Upper lobe of left lung (tissue), 6 donors: ENCODE results near the gene SORCS1. TPM values are rescaled to one million over a fixed set of nuclear protein-coding genes. Genes with fewer than 3 reads are reported as not detected.

Experiments used
- ATAC-seq, 2 donors: fragments of 200-7000 bp; cut with Tn5 transposase; one replicate each; pipeline ENCODE4 v1.9.1; 2022; ENCODE audit warnings: mild to moderate bottlenecking in 2 of 2, moderate library complexity in 2 of 2; ENCODE audit not compliant: low FRiP score in 2 of 2
- DNase-seq, 2 donors: peaks; one replicate each; pipeline ENCODE4 v3.0.0-alpha.2; 2019 to 2020
- H3K27ac ChIP-seq, 4 donors: fragments of 200-600 bp; sonication (generic); one replicate each; pipeline ENCODE4 v1.5.1; 2016 to 2019
- H3K27me3 ChIP-seq, 4 donors: fragments of 200-600 bp; sonication (generic); one replicate each; pipeline ENCODE4 v1.5.1; 2017 to 2019
- H3K36me3 ChIP-seq, 4 donors: fragments of 200-600 bp; sonication (generic); one replicate each; pipeline ENCODE4 v1.5.1; 2016 to 2019
- H3K4me1 ChIP-seq, 4 donors: fragments of 200-600 bp; sonication (generic); one replicate each; pipeline ENCODE4 v1.5.1; 2018 to 2019
- H3K4me3 ChIP-seq, 4 donors: fragments of 200-600 bp; sonication (generic); one replicate each; pipeline ENCODE4 v1.5.1; 2017 to 2019; ENCODE audit warnings: mild to moderate bottlenecking in 2 of 4, moderate library complexity in 1 of 4
- H3K9me3 ChIP-seq, 4 donors: fragments of 200-600 bp; sonication (generic); one replicate each; pipeline ENCODE4 v1.5.1; 2018 to 2019
- EP300 ChIP-seq, 4 donors: sonication (generic); formaldehyde crosslinking; IDR thresholded peaks; one replicate each; pipeline ENCODE4 v1.5.1; 2017; ENCODE audit warnings: antibody characterized with exemption in 4 of 4, control low read depth in 2 of 4
- POLR2A ChIP-seq, 4 donors: fragments of 450-650 bp; IDR thresholded peaks; one replicate each; pipeline ENCODE4 v1.5.1; 2016 to 2017; ENCODE audit warnings: antibody characterized with exemption in 4 of 4, mild to moderate bottlenecking in 2 of 4
- POLR2AphosphoS5 ChIP-seq, 2 donors: sonication (generic); formaldehyde crosslinking; IDR thresholded peaks; one replicate each; pipeline ENCODE4 v1.5.1; 2017; ENCODE audit warnings: antibody characterized with exemption in 2 of 2
- WGBS, 2 donors: methylation state at CpG; one replicate each; pipeline ENCODE4 v1.1.5; 2017 to 2018; 5-methylcytosine and 5-hydroxymethylcytosine counted together
- total RNA-seq, 6 donors: library from RNA; depleted of rRNA in 4 of 6; stranded (reverse); fragments of >200 nt in 4 of 6; gene quantifications; one replicate each; pipeline versions ENCODE4 v1.1.0 to v1.2.1, GENCODE V29; 2016 to 2021
- TF ChIP-seq, protein P1 (sequence below), 6 experiments: fragments of 450-650 bp in 4 of 6; fragments of 200-600 bp in 2 of 6; sonication (generic) in 2 of 6; IDR thresholded peaks; one replicate each; pipeline ENCODE4 v1.5.1; 2016 to 2019; ENCODE audit warnings: antibody characterized with exemption in 6 of 6
- donor health status: DM: no; HTN: no; CAD: no; lungs with moderate emphysema.
- donor health status: DM: no; HTN: yes; CAD: no; lungs with severe emphysema.

SORCS1 gene
- total RNA-seq, 6 donors from 2014 or later: 0.10 to 0.77 (median 0.10) TPM; not detected in 3

DNA sequence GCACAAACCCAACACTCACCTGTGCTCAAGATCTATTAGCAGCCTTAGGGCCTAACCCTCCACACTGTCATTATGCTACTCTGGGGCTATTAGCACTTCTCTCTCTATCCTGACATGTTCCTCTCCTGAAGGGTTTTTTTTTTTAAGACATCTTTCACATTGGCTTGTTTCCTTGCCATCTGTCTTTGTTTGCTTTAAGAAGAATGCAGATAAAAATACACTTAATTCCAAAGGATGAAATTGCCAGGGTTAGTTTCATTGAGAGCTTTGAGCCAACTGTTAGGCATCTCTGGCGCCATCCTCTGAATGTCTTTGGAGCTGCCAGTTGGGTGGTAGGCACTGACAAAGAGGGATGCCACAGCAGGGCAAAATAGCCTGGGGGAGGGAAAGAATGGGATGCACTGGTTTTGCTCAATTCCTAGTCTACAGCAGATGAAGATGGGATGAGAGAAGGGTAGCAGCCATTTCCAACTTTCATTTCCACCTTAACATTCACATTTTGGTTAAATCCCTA lies 399.2 kb downstream of the SORCS1 start:
- no peak for DNase-seq
- ATAC-seq: no peak
- no peaks in the 10 kb centered on the region for H3K9me3 ChIP-seq
- H3K27ac ChIP-seq: no peak overlapping the region
- H3K4me3 ChIP-seq: no peak overlapping the region
- H3K4me1 ChIP-seq: no peaks in the 10 kb centered on the region
- 88 to 93% methylated on average over 1 of the region's 1 CpG for WGBS, 2 donors
- TF ChIP-seq POLR2A (IDR thresholded peaks at IDR 0.05): no peak
- TF ChIP-seq, protein P1, sequence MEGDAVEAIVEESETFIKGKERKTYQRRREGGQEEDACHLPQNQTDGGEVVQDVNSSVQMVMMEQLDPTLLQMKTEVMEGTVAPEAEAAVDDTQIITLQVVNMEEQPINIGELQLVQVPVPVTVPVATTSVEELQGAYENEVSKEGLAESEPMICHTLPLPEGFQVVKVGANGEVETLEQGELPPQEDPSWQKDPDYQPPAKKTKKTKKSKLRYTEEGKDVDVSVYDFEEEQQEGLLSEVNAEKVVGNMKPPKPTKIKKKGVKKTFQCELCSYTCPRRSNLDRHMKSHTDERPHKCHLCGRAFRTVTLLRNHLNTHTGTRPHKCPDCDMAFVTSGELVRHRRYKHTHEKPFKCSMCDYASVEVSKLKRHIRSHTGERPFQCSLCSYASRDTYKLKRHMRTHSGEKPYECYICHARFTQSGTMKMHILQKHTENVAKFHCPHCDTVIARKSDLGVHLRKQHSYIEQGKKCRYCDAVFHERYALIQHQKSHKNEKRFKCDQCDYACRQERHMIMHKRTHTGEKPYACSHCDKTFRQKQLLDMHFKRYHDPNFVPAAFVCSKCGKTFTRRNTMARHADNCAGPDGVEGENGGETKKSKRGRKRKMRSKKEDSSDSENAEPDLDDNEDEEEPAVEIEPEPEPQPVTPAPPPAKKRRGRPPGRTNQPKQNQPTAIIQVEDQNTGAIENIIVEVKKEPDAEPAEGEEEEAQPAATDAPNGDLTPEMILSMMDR (IDR thresholded peaks at IDR 0.05): no peak
- H3K36me3 ChIP-seq: no peaks in the 10 kb centered on the region
- H3K27me3 ChIP-seq: no peaks in the 10 kb centered on the region

DNA sequence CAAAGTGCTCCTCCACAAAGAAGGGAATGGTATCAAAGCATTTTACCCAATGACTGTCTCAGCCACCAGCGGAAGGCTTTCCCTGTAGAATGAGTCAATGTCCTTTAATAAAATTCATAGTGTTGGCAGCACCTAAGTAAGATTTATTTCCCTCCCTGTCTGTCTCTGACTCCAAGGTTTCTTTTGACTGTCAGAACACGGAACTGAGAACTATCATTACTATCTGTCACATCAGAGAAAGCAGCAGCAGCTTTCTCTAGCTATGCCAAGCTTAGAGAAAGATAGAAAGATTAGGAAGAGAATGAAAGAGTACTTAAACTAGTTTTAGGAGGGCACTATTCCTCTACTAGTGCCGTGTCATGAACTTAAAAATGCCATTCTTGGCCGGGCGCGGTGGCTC lies 400.1 kb downstream of the SORCS1 start:
- no peaks in the 10 kb centered on the region for H3K4me1 ChIP-seq
- no peaks in the 10 kb centered on the region for H3K9me3 ChIP-seq
- H3K27me3 ChIP-seq: no peaks in the 10 kb centered on the region
- WGBS, 2 donors: 91% methylated on average over 6 of the region's 6 CpGs
- no peak overlapping the region for H3K27ac ChIP-seq
- ATAC-seq: no peak
- no peak overlapping the region for H3K4me3 ChIP-seq
- DNase-seq: no peak
- H3K36me3 ChIP-seq: no peaks in the 10 kb centered on the region
- no peak for TF ChIP-seq POLR2AphosphoS5 (IDR thresholded peaks at IDR 0.05)
- no peak for TF ChIP-seq POLR2A (IDR thresholded peaks at IDR 0.05)
- TF ChIP-seq, protein P1 (IDR thresholded peaks at IDR 0.05): no peak
- TF ChIP-seq EP300 (IDR thresholded peaks at IDR 0.05): no peak

- no peak for TF ChIP-seq POLR2AphosphoS5 (IDR thresholded peaks at IDR 0.05)
- TF ChIP-seq EP300 (IDR thresholded peaks at IDR 0.05): no peak
- TF ChIP-seq POLR2A (IDR thresholded peaks at IDR 0.05): no peak
- TF ChIP-seq, protein P1 (IDR thresholded peaks at IDR 0.05): no peak
- 65 to 67% methylated on average over 4 of the region's 4 CpGs for WGBS, 2 donors
- no peak overlapping the region for H3K27ac ChIP-seq
- H3K4me1 ChIP-seq: no peaks in the 10 kb centered on the region
- no peaks in the 10 kb centered on the region for H3K36me3 ChIP-seq
- H3K9me3 ChIP-seq: no peaks in the 10 kb centered on the region
- H3K27me3 ChIP-seq: no peaks in the 10 kb centered on the region
- no peak for ATAC-seq
- no peak for DNase-seq
- no peak overlapping the region for H3K4me3 ChIP-seq
Measured at GRCh38 chr10:106761906-106762305, 402.6 kb downstream of the SORCS1 start.

- Histone ChIP-seq H3K27ac (no peak overlapping the region), H3K36me3 (no peaks in the 10 kb centered on the region), H3K4me3 (no peak overlapping the region), H3K4me1 (no peaks in the 10 kb centered on the region), H3K9me3 (no peaks in the 10 kb centered on the region), H3K27me3 (no peaks in the 10 kb centered on the region)
- TF ChIP-seq POLR2A (IDR thresholded peaks at IDR 0.05) (no peak), EP300 (IDR thresholded peaks at IDR 0.05) (no peak), POLR2AphosphoS5 (IDR thresholded peaks at IDR 0.05) (no peak)
- ATAC-seq (no peak), DNase-seq (no peak)
- WGBS, 2 donors: 65 to 68% methylated on average over 3 of the region's 3 CpGs
Measured at GRCh38 chr10:106757521-106757920, 407.0 kb downstream of the SORCS1 start.

DNA sequence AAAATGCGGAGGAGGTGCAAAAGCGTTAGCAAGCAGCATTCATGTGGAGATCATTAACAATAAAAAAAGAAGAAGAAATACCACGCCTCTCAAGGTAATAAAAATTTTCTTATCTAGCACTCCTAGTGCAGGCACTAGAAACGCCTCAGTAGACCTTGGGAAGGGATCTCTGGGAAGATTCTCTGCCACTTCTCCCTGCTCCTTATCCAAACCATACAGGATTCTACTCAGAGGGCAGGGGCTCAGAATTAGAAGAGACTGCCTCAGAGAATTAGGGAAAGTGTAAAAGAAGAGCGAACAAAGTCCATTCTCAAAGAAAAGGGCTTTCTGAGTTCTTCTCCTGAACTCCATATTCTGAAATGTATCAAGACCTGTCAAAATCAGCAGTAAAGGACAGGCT lies 413.4 kb downstream of the SORCS1 start:
- TF ChIP-seq, protein P1 (IDR thresholded peaks at IDR 0.05): no peak
- TF ChIP-seq EP300 (IDR thresholded peaks at IDR 0.05) (no peak), POLR2A (IDR thresholded peaks at IDR 0.05) (no peak), POLR2AphosphoS5 (IDR thresholded peaks at IDR 0.05) (no peak)
- Histone ChIP-seq H3K4me3 (no peak overlapping the region), H3K9me3 (no peaks in the 10 kb centered on the region), H3K27me3 (no peaks in the 10 kb centered on the region), H3K27ac (no peak overlapping the region), H3K4me1 (no peaks in the 10 kb centered on the region), H3K36me3 (no peaks in the 10 kb centered on the region)
- WGBS, 2 donors: 81 to 86% methylated on average over 4 to 5 of the region's 5 CpGs
- DNase-seq (no peak), ATAC-seq (no peak)
